Liver (tissue), 9 donors: ENCODE results near the gene CDC23. TPM values are rescaled to one million over a fixed set of nuclear protein-coding genes. Genes with fewer than 3 reads are reported as not detected.

Experiments
- DNase-seq: peaks from one replicate; pipeline ENCODE4 v3.0.0-alpha.2; 2017; ENCODE audit warnings: low spot score
- H3K27ac ChIP-seq, 2 donors: one replicate each; pipeline ENCODE4 v1.7.0; 2013; ENCODE audit warnings: inconsistent platforms in 2 of 2, low read length in 2 of 2, control low read depth in 1 of 2, low read depth in 1 of 2, mild to moderate bottlenecking in 1 of 2
- H3K27me3 ChIP-seq, 4 donors: one replicate each; pipeline versions ENCODE4 v1.6.1 to v1.7.0; 2013; ENCODE audit warnings: low read length in 3 of 4, inconsistent platforms in 1 of 4, mild to moderate bottlenecking in 1 of 4, moderate library complexity in 1 of 4; ENCODE audit not compliant: control insufficient read depth in 4 of 4, insufficient read depth in 4 of 4
- H3K36me3 ChIP-seq, 4 donors: one replicate each; pipeline versions ENCODE4 v1.6.1 to v1.7.0; 2013; ENCODE audit warnings: low read length in 3 of 4, mild to moderate bottlenecking in 3 of 4, low read depth in 1 of 4, moderate library complexity in 1 of 4; ENCODE audit not compliant: control insufficient read depth in 4 of 4, insufficient read depth in 3 of 4
- H3K4me1 ChIP-seq, 4 donors: one replicate each; pipeline versions ENCODE4 v1.6.1 to v1.7.0; 2013; ENCODE audit warnings: low read length in 3 of 4, mild to moderate bottlenecking in 3 of 4, moderate library complexity in 1 of 4; ENCODE audit not compliant: control insufficient read depth in 4 of 4, insufficient read depth in 4 of 4
- H3K4me3 ChIP-seq, 3 donors: one replicate each; pipeline versions ENCODE4 v1.6.1 to v1.7.0; 2013; ENCODE audit warnings: low read length in 3 of 3, control low read depth in 1 of 3, low read depth in 1 of 3, mild to moderate bottlenecking in 1 of 3
- H3K9ac ChIP-seq, 2 donors: one replicate each; pipeline ENCODE4 v1.7.0; 2013; ENCODE audit warnings: low read length in 2 of 2, mild to moderate bottlenecking in 2 of 2, moderate library complexity in 2 of 2, control low read depth in 1 of 2, low read depth in 1 of 2
- H3K9me3 ChIP-seq, 4 donors: one replicate each; pipeline versions ENCODE4 v1.6.1 to v1.7.0; 2013; ENCODE audit warnings: low read length in 3 of 4; ENCODE audit not compliant: control insufficient read depth in 4 of 4
- EGR1 ChIP-seq, 2 donors: IDR thresholded peaks; 2 replicates each; pipeline ENCODE4 v1.6.1; 2016 to 2018; ENCODE audit warnings: antibody characterized with exemption in 2 of 2, low read depth in 2 of 2
- FOXA1 ChIP-seq: IDR thresholded peaks from 2 replicates; pipeline ENCODE4 v1.6.1; 2016; ENCODE audit warnings: antibody characterized with exemption
- FOXA2 ChIP-seq: IDR thresholded peaks from 2 replicates; pipeline ENCODE4 v1.6.1; 2016; ENCODE audit warnings: antibody characterized with exemption
- GABPA ChIP-seq, 2 donors: IDR thresholded peaks in 1 of 2; conservative IDR thresholded peaks in 1 of 2; 2 replicates each; pipeline ENCODE4 v1.6.1; 2016; ENCODE audit warnings: antibody characterized with exemption in 2 of 2, mild to moderate bottlenecking in 1 of 2, moderate library complexity in 1 of 2
- HNF4A ChIP-seq, 2 donors: conservative IDR thresholded peaks; 2 replicates each; pipeline ENCODE4 v1.6.1; 2016; ENCODE audit warnings: antibody characterized with exemption in 2 of 2, mild to moderate bottlenecking in 2 of 2
- HNF4G ChIP-seq: IDR thresholded peaks from 2 replicates; pipeline ENCODE4 v1.6.1; 2016; ENCODE audit warnings: antibody characterized with exemption
- JUND ChIP-seq, 2 donors: IDR thresholded peaks; 2 replicates each; pipeline ENCODE4 v1.6.1; 2016; ENCODE audit warnings: antibody characterized with exemption in 2 of 2
- NR2F2 ChIP-seq: IDR thresholded peaks from 2 replicates; pipeline ENCODE4 v1.6.1; 2016; ENCODE audit warnings: antibody characterized with exemption
- RAD21 ChIP-seq, 2 donors: IDR thresholded peaks; 2 replicates each; pipeline ENCODE4 v1.6.1; 2016; ENCODE audit warnings: antibody characterized with exemption in 2 of 2, mild to moderate bottlenecking in 2 of 2
- RXRA ChIP-seq, 2 donors: IDR thresholded peaks; 2 replicates each; pipeline ENCODE4 v1.6.1; 2017 to 2018; ENCODE audit warnings: antibody characterized with exemption in 2 of 2, mild to moderate bottlenecking in 1 of 2
- SP1 ChIP-seq: IDR thresholded peaks from 2 replicates; pipeline ENCODE4 v1.6.1; 2018; ENCODE audit warnings: antibody characterized with exemption, mild to moderate bottlenecking
- TAF1 ChIP-seq: conservative IDR thresholded peaks from 2 replicates; pipeline ENCODE4 v1.6.1; 2016; ENCODE audit warnings: antibody characterized with exemption, mild to moderate bottlenecking
- YY1 ChIP-seq: IDR thresholded peaks from 2 replicates; pipeline ENCODE4 v1.6.1; 2016; ENCODE audit warnings: antibody characterized with exemption, mild to moderate bottlenecking
- WGBS: extraction: QIAGEN DNeasy Blood & Tissue Kit; methylation state at CpG from one replicate; pipeline ENCODE4 v1.1.7; 2013; 5-methylcytosine and 5-hydroxymethylcytosine counted together
- polyA plus RNA-seq, 2 donors: library from polyadenylated mRNA; stranded (reverse) in 1 of 2; unstranded in 1 of 2; fragments of 200-250 nt in 1 of 2; fragments of >200 nt in 1 of 2; fragmentation: Nextera tagmentation in 1 of 2; extraction: Ambion mirVana in 1 of 2; gene quantifications; one replicate each; pipeline versions ENCODE4 v1.2.1 to v1.2.3, GENCODE V29; 2013 to 2015
- total RNA-seq, 2 donors: library from RNA; depleted of rRNA; stranded (reverse); fragments of >200 nt; gene quantifications; one replicate each; pipeline ENCODE4 v1.2.3, GENCODE V29; 2014
- TF ChIP-seq, protein P1 (sequence below): IDR thresholded peaks from 2 replicates; pipeline ENCODE4 v1.6.1; 2016; ENCODE audit warnings: antibody characterized with exemption
- TF ChIP-seq, protein P2 (sequence below): IDR thresholded peaks from 2 replicates; pipeline ENCODE4 v1.6.1; 2016; ENCODE audit warnings: antibody characterized with exemption, mild to moderate bottlenecking
- TF ChIP-seq, protein P3 (sequence below): IDR thresholded peaks from 2 replicates; pipeline ENCODE4 v1.6.1; 2016; ENCODE audit warnings: antibody characterized with exemption
- TF ChIP-seq, protein P4 (sequence below): IDR thresholded peaks from 2 replicates; pipeline ENCODE4 v1.6.1; 2016; ENCODE audit warnings: antibody characterized with exemption
- TF ChIP-seq, protein P5 (sequence below): fragments of 150-350 bp; IDR thresholded peaks from 2 replicates; pipeline ENCODE4 v1.5.1; 2017; ENCODE audit warnings: improper control_type of control experiment, low read depth, low read length; ENCODE audit not compliant: missing input control
- donor health status: healthy.
- donor health status: healthy.
- donor health status: healthy.
- donor health status: healthy.
- donor health status: healthy.

The CDC23 gene
- total and polyA plus RNA-seq, 4 donors, result 10.5 to 23.8 (median 14.2) TPM

DNA sequence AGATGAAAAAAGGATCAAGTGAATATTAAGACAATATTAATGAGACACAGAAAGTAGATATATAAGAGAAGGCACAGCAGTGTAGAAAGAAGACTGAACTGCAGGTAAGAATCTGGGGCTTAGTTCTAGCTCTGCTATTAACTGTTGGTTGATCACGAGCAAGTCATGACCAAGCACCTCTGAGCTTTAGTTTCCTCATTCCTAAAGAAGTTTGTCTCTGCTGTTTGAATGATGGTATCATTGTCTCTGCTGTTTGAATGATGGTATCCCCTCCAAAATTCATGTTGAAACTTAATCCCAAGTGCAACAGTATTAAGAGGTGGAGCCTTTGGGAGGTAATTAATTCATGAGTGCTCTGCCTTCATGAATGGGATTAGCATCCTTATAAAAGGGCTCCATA, 71.4 kb downstream of the CDC23 start:
- no peak for DNase-seq
- Histone ChIP-seq H3K36me3 (no peaks in the 10 kb centered on the region), H3K27ac (no peak overlapping the region), H3K4me1 (no peaks in the 10 kb centered on the region), H3K27me3 (no peaks in the 10 kb centered on the region), H3K9me3 (no peaks in the 10 kb centered on the region), H3K9ac (no peak overlapping the region), H3K4me3 (no peak overlapping the region)
- TF ChIP-seq, protein P1, sequence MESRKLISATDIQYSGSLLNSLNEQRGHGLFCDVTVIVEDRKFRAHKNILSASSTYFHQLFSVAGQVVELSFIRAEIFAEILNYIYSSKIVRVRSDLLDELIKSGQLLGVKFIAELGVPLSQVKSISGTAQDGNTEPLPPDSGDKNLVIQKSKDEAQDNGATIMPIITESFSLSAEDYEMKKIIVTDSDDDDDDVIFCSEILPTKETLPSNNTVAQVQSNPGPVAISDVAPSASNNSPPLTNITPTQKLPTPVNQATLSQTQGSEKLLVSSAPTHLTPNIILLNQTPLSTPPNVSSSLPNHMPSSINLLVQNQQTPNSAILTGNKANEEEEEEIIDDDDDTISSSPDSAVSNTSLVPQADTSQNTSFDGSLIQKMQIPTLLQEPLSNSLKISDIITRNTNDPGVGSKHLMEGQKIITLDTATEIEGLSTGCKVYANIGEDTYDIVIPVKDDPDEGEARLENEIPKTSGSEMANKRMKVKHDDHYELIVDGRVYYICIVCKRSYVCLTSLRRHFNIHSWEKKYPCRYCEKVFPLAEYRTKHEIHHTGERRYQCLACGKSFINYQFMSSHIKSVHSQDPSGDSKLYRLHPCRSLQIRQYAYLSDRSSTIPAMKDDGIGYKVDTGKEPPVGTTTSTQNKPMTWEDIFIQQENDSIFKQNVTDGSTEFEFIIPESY, result no peak
- TF ChIP-seq, protein P2, sequence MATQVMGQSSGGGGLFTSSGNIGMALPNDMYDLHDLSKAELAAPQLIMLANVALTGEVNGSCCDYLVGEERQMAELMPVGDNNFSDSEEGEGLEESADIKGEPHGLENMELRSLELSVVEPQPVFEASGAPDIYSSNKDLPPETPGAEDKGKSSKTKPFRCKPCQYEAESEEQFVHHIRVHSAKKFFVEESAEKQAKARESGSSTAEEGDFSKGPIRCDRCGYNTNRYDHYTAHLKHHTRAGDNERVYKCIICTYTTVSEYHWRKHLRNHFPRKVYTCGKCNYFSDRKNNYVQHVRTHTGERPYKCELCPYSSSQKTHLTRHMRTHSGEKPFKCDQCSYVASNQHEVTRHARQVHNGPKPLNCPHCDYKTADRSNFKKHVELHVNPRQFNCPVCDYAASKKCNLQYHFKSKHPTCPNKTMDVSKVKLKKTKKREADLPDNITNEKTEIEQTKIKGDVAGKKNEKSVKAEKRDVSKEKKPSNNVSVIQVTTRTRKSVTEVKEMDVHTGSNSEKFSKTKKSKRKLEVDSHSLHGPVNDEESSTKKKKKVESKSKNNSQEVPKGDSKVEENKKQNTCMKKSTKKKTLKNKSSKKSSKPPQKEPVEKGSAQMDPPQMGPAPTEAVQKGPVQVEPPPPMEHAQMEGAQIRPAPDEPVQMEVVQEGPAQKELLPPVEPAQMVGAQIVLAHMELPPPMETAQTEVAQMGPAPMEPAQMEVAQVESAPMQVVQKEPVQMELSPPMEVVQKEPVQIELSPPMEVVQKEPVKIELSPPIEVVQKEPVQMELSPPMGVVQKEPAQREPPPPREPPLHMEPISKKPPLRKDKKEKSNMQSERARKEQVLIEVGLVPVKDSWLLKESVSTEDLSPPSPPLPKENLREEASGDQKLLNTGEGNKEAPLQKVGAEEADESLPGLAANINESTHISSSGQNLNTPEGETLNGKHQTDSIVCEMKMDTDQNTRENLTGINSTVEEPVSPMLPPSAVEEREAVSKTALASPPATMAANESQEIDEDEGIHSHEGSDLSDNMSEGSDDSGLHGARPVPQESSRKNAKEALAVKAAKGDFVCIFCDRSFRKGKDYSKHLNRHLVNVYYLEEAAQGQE, result no peak
- TF ChIP-seq FOXA1, result no peak
- no peak for TF ChIP-seq SP1
- TF ChIP-seq HNF4A (conservative IDR thresholded peaks at IDR 0.05), result no peak
- TF ChIP-seq HNF4G, result no peak
- 72% methylated on average over 1 of the region's 1 CpG for WGBS

DNA sequence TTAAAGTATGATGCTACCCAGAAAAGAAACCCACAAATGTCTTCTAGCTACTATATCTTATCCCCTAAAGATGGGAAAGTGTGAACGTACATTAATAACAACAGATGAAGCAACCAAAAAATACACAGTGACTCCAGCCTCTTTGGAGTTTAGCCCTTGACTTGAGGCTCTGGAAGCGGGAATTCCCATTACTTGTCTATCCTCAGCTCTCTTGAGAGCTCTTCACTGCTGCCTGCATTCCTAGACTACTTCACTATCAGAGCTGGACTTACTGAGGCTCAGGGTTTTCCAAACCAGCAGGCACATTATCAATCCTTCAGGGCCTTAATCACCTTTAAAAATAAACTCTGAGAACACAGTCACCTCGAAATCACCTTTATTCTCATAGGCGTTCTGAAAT, 72.9 kb downstream of the CDC23 start:
- H3K27ac ChIP-seq, result no peak overlapping the region
- 78% methylated on average over 4 of the region's 4 CpGs for WGBS
- H3K9ac ChIP-seq, result no peak overlapping the region
- H3K27me3 ChIP-seq, result no peaks in the 10 kb centered on the region
- no peak for DNase-seq
- no peaks in the 10 kb centered on the region for H3K9me3 ChIP-seq
- no peaks in the 10 kb centered on the region for H3K36me3 ChIP-seq
- H3K4me1 ChIP-seq, result no peaks in the 10 kb centered on the region
- TF ChIP-seq, protein P3, sequence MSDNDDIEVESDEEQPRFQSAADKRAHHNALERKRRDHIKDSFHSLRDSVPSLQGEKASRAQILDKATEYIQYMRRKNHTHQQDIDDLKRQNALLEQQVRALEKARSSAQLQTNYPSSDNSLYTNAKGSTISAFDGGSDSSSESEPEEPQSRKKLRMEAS, result no peak
- TF ChIP-seq SP1, result no peak
- no peak for TF ChIP-seq GABPA (IDR thresholded peaks at IDR 0.05 in 1 of 2, conservative IDR thresholded peaks at IDR 0.05 in 1 of 2)
- TF ChIP-seq, protein P1, result no peak
- TF ChIP-seq FOXA1, result no peak
- no peak for TF ChIP-seq RAD21 (IDR thresholded peaks at IDR 0.05)
- TF ChIP-seq TAF1, result no peak
- TF ChIP-seq FOXA2, result no peak
- TF ChIP-seq YY1, result no peak
- TF ChIP-seq, protein P4, sequence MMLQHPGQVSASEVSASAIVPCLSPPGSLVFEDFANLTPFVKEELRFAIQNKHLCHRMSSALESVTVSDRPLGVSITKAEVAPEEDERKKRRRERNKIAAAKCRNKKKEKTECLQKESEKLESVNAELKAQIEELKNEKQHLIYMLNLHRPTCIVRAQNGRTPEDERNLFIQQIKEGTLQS, result no peak
- no peak for TF ChIP-seq JUND (IDR thresholded peaks at IDR 0.05)
- TF ChIP-seq, protein P5, sequence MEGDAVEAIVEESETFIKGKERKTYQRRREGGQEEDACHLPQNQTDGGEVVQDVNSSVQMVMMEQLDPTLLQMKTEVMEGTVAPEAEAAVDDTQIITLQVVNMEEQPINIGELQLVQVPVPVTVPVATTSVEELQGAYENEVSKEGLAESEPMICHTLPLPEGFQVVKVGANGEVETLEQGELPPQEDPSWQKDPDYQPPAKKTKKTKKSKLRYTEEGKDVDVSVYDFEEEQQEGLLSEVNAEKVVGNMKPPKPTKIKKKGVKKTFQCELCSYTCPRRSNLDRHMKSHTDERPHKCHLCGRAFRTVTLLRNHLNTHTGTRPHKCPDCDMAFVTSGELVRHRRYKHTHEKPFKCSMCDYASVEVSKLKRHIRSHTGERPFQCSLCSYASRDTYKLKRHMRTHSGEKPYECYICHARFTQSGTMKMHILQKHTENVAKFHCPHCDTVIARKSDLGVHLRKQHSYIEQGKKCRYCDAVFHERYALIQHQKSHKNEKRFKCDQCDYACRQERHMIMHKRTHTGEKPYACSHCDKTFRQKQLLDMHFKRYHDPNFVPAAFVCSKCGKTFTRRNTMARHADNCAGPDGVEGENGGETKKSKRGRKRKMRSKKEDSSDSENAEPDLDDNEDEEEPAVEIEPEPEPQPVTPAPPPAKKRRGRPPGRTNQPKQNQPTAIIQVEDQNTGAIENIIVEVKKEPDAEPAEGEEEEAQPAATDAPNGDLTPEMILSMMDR, result no peak
- TF ChIP-seq NR2F2, result no peak
- TF ChIP-seq EGR1 (IDR thresholded peaks at IDR 0.05; ENCODE audit: low read depth in 2 of 2), result no peak
- no peak for TF ChIP-seq RXRA (IDR thresholded peaks at IDR 0.05)
- TF ChIP-seq HNF4G, result no peak
- TF ChIP-seq, protein P2, result no peak
- no peak for TF ChIP-seq HNF4A (conservative IDR thresholded peaks at IDR 0.05)
- no peak overlapping the region for H3K4me3 ChIP-seq
